ENCODE results near the gene MLX. TPM values are rescaled to one million over a fixed set of nuclear protein-coding genes. Genes with fewer than 3 reads are reported as not detected.

Gene MLX
- total RNA-seq, 1 experiment from 2014 or later = 25.8 TPM

- peak; percentile 89 for DNase-seq
Measured at GRCh38 chr17:42518046-42518754, 48.7 kb upstream of the MLX start.

GRCh38 chr17:42518755-42519545 is 48.0 kb upstream of the MLX start:
- Histone ChIP-seq H4K20me1 (ENCODE audit: low read length) (no peaks in the 10 kb centered on the region), H3K27me3 (ENCODE audit: low read length) (no peaks in the 10 kb centered on the region), H3K27ac (ENCODE audit: low read length) (peak overlapping the region; percentile 74), H2AFZ (ENCODE audit: low read length) (no peak overlapping the region), H3K9ac (ENCODE audit: low read length) (peak overlapping the region; percentile 37; the same call in 1 of the 2 replicates), H3F3A (ENCODE audit: low read length, unreplicated experiment) (no peaks in the 10 kb centered on the region), H3K9me3 (ENCODE audit: low read length) (no peaks in the 10 kb centered on the region), H3K36me3 (ENCODE audit: low read depth, low read length) (no peaks in the 10 kb centered on the region; the same call in 1 of the 2 replicates), H3K9me2 (replicated peaks; ENCODE audit: low read length) (no peaks in the 10 kb centered on the region), H3K4me3 (ENCODE audit: low read length) (no peak overlapping the region), H3K79me2 (ENCODE audit: low read length) (no peaks in the 10 kb centered on the region), H3K4me2 (ENCODE audit: low read length) (peak overlapping the region; percentile 40), H3K4me1 (ENCODE audit: insufficient read depth, low read length) (peaks cover 30% of the 10 kb centered on the region)
- DNase-seq (no peak), ATAC-seq (no peak)
- TF ChIP-seq EZH2 (IDR thresholded peaks at IDR 0.05; ENCODE audit: low read length, unreplicated experiment) (no peak), EZH2phosphoT487 (IDR thresholded peaks at IDR 0.05; ENCODE audit: borderline replicate concordance, low read length) (no peak), CTCF (conservative IDR thresholded peaks at IDR 0.05; ENCODE audit: low read depth, low read length) (no peak)
- BruUV-seq (replicated peaks) = no TSS peak
- CTCF ChIA-PET = interaction anchor here (0.6 kb wide), 2 partner anchors 511 to 583 kb away, joined by 4 to 19 read pairs; no protein-coding TSS in a partner anchor
- intact Hi-C loops (cut with micrococcal nuclease) = no loop called here
- POLR2A ChIA-PET (ENCODE audit: unreplicated experiment) = interaction anchor here (0.5 to 0.7 kb wide), 3 partner anchors 16 to 507 kb away, joined by 3 to 5 read pairs (median 3); no protein-coding TSS in a partner anchor

More at GRCh38 chr17:42518046-42518754, 48.7 kb upstream of the MLX start:
- Histone ChIP-seq H4K20me1 (ENCODE audit: low read length) (no peaks in the 10 kb centered on the region), H3K9me2 (replicated peaks; ENCODE audit: low read length) (no peaks in the 10 kb centered on the region), H3F3A (ENCODE audit: low read length, unreplicated experiment) (no peaks in the 10 kb centered on the region), H3K4me3 (ENCODE audit: low read length) (no peak overlapping the region), H3K9ac (ENCODE audit: low read length) (no peak overlapping the region), H3K27me3 (ENCODE audit: low read length) (no peaks in the 10 kb centered on the region), H3K27ac (ENCODE audit: low read length) (no peak overlapping the region), H3K4me1 (ENCODE audit: insufficient read depth, low read length) (peaks cover 30% of the 10 kb centered on the region), H3K36me3 (ENCODE audit: low read depth, low read length) (no peaks in the 10 kb centered on the region; the same call in 1 of the 2 replicates), H3K9me3 (ENCODE audit: low read length) (no peaks in the 10 kb centered on the region), H3K4me2 (ENCODE audit: low read length) (0 out of 2 replicates have a peak overlapping the region, but pooled peaks have one; percentile 40), H3K79me2 (ENCODE audit: low read length) (no peaks in the 10 kb centered on the region), H2AFZ (ENCODE audit: low read length) (no peak overlapping the region)
- TF ChIP-seq EZH2 (IDR thresholded peaks at IDR 0.05; ENCODE audit: low read length, unreplicated experiment) = no peak
- TF ChIP-seq EZH2phosphoT487 (IDR thresholded peaks at IDR 0.05; ENCODE audit: borderline replicate concordance, low read length) = no peak
- TF ChIP-seq CTCF (conservative IDR thresholded peaks at IDR 0.05; ENCODE audit: low read depth, low read length) = no peak
- CTCF ChIA-PET = interaction anchor here (0.6 kb wide), 3 partner anchors 451 to 582 kb away, joined by 3 to 19 read pairs (median 4); no protein-coding TSS in a partner anchor
- POLR2A ChIA-PET (ENCODE audit: unreplicated experiment) = interaction anchor here (0.7 kb wide), 1 partner anchor 415 kb away, joined by 5 read pairs; no protein-coding TSS in a partner anchor
- BruUV-seq (replicated peaks) = no TSS peak
- intact Hi-C loops (cut with micrococcal nuclease) = no loop called here
- ATAC-seq = peak; percentile 51

All from PC-3 (cell line).